GM12864 (cell line): ENCODE data around the gene ATP1A3.

Experiments
- DNase-seq: peaks from one replicate; pipeline ENCODE4 v3.0.0-alpha.2; 2011; ENCODE audit warnings: low read depth
- H3K4me3 ChIP-seq: 2 replicates; pipeline ENCODE4 v1.5.1; 2011; ENCODE audit warnings: mild to moderate bottlenecking, low read depth, low read length, control low read depth
- TF ChIP-seq, protein P1 (sequence below): IDR thresholded peaks from 2 replicates; pipeline ENCODE4 v1.5.1; 2011; ENCODE audit warnings: low read depth, mild to moderate bottlenecking, moderate library complexity, low read length, control low read depth, inconsistent platforms; ENCODE audit errors: missing control alignments

The ATP1A3 gene

GRCh38 chr19:41922585-41922984 is 71.4 kb downstream of the ATP1A3 start:
- TF ChIP-seq, protein P1, sequence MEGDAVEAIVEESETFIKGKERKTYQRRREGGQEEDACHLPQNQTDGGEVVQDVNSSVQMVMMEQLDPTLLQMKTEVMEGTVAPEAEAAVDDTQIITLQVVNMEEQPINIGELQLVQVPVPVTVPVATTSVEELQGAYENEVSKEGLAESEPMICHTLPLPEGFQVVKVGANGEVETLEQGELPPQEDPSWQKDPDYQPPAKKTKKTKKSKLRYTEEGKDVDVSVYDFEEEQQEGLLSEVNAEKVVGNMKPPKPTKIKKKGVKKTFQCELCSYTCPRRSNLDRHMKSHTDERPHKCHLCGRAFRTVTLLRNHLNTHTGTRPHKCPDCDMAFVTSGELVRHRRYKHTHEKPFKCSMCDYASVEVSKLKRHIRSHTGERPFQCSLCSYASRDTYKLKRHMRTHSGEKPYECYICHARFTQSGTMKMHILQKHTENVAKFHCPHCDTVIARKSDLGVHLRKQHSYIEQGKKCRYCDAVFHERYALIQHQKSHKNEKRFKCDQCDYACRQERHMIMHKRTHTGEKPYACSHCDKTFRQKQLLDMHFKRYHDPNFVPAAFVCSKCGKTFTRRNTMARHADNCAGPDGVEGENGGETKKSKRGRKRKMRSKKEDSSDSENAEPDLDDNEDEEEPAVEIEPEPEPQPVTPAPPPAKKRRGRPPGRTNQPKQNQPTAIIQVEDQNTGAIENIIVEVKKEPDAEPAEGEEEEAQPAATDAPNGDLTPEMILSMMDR: no peak
- no peak overlapping the region for H3K4me3 ChIP-seq
- DNase-seq: no peak

GRCh38 chr19:41921577-41922576 is 72.2 kb downstream of the ATP1A3 start:
- no peak overlapping the region for H3K4me3 ChIP-seq
- DNase-seq: no peak
- TF ChIP-seq, protein P1: no peak

- no peak for DNase-seq
- no peak overlapping the region for H3K4me3 ChIP-seq
- TF ChIP-seq, protein P1: no peak
Measured at GRCh38 chr19:41920882-41921576, 73.0 kb downstream of the ATP1A3 start.

- TF ChIP-seq, protein P1: no peak
- no peak for DNase-seq
- H3K4me3 ChIP-seq: no peak overlapping the region
Measured at GRCh38 chr19:41919948-41920712, 73.9 kb downstream of the ATP1A3 start.

DNA sequence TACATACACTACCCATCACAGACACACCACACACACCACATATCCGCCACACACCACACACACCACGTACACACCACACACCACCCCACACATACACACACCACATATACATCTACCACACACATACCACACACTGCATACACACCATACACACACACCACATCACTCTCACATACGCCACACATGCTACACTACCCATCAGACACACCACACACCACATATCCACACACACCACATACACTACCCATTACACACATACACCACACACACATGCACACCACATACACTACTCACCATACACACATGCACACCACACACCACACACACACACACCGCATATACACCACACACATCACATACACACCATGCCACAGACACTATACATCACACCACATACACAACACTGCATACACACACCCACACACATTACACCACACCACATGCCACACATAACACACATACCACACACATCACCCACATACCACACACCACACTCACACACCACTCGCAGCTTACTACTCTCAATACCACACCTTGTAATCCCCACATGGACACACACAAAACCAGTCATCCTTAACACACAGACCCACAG is 75.3 kb downstream of the ATP1A3 start:
- DNase-seq: no peak
- TF ChIP-seq, protein P1: no peak
- H3K4me3 ChIP-seq: no peak overlapping the region

- DNase-seq: no peak
- H3K4me3 ChIP-seq: no peak overlapping the region
- TF ChIP-seq, protein P1: no peak
Measured at GRCh38 chr19:41918095-41918494, 75.9 kb downstream of the ATP1A3 start.
